Uterus (tissue), 4 donors: ENCODE data around the gene CBARP. TPM values are rescaled to one million over a fixed set of nuclear protein-coding genes. Genes with fewer than 3 reads are reported as not detected.

Source experiments
- DNase-seq, 2 donors: peaks; one replicate each; pipeline ENCODE4 v3.0.0-alpha.2; 2019 to 2020
- H3K27ac ChIP-seq, 2 donors: fragments of 200-600 bp; sonication (generic); 1 replicate in 1 of 2; 2 replicates in 1 of 2; pipeline ENCODE4 v1.5.1; 2016 to 2018
- H3K27me3 ChIP-seq, 2 donors: fragments of 200-600 bp; sonication (generic); one replicate each; pipeline ENCODE4 v1.5.1; 2018 to 2019; ENCODE audit warnings: control low read depth in 1 of 2
- H3K36me3 ChIP-seq, 2 donors: fragments of 200-600 bp; sonication (generic); one replicate each; pipeline ENCODE4 v1.5.1; 2019; ENCODE audit warnings: control low read depth in 1 of 2
- H3K4me1 ChIP-seq, 2 donors: fragments of 200-600 bp; sonication (generic); one replicate each; pipeline ENCODE4 v1.5.1; 2018 to 2019; ENCODE audit warnings: control low read depth in 1 of 2
- H3K4me3 ChIP-seq, 2 donors: fragments of 200-600 bp; sonication (generic); 1 replicate in 1 of 2; 2 replicates in 1 of 2; pipeline ENCODE4 v1.5.1; 2018 to 2019; ENCODE audit warnings: mild to moderate bottlenecking in 1 of 2
- H3K9me3 ChIP-seq, 2 donors: fragments of 200-600 bp; sonication (generic); one replicate each; pipeline ENCODE4 v1.5.1; 2019; ENCODE audit warnings: control low read depth in 1 of 2
- POLR2A ChIP-seq, 2 donors: fragments of 450-650 bp; IDR thresholded peaks; one replicate each; pipeline ENCODE4 v1.6.1; 2016; ENCODE audit warnings: antibody characterized with exemption in 2 of 2, mild to moderate bottlenecking in 1 of 2, moderate library complexity in 1 of 2
- intact Hi-C: fragments of 100-400 bp; cut with DNase I; formaldehyde crosslinking; loops from one replicate; pipeline ENCODE4 v1.15.1; 2023; ENCODE audit warnings: low total_unique reads
- total RNA-seq, 4 donors: library from RNA; depleted of rRNA in 3 of 4; stranded (reverse); fragments of >200 nt in 3 of 4; gene quantifications; one replicate each; pipeline versions ENCODE4 v1.1.0 to v1.2.4, GENCODE V29; 2014 to 2023
- TF ChIP-seq, protein P1 (sequence below), 4 experiments: fragments of 200-600 bp in 2 of 4; fragments of 450-650 bp in 2 of 4; sonication (generic) in 2 of 4; IDR thresholded peaks; one replicate each; pipeline ENCODE4 v1.5.1; 2016 to 2019; ENCODE audit warnings: antibody characterized with exemption in 4 of 4, mild to moderate bottlenecking in 2 of 4, moderate library complexity in 1 of 4
- donor health status: DM: yes; HTN: yes; CAD: no.

CBARP gene
- total RNA-seq, 4 donors from 2014 or later: 0.26 to 1.5 (median 1.0) TPM; not detected in 1

GRCh38 chr19:1234955-1235380 is 2.8 kb downstream of the CBARP start:
- Histone ChIP-seq H3K36me3 (no peaks in the 10 kb centered on the region), H3K27ac (no peak overlapping the region), H3K4me3 (no peak overlapping the region), H3K27me3 (peaks cover 0 to 8% of the 10 kb centered on the region in 2 donors), H3K4me1 (peaks cover 0 to 16% of the 10 kb centered on the region in 2 donors), H3K9me3 (no peaks in the 10 kb centered on the region)
- no peak for DNase-seq
- intact Hi-C loops: no loop called here
- TF ChIP-seq, protein P1, sequence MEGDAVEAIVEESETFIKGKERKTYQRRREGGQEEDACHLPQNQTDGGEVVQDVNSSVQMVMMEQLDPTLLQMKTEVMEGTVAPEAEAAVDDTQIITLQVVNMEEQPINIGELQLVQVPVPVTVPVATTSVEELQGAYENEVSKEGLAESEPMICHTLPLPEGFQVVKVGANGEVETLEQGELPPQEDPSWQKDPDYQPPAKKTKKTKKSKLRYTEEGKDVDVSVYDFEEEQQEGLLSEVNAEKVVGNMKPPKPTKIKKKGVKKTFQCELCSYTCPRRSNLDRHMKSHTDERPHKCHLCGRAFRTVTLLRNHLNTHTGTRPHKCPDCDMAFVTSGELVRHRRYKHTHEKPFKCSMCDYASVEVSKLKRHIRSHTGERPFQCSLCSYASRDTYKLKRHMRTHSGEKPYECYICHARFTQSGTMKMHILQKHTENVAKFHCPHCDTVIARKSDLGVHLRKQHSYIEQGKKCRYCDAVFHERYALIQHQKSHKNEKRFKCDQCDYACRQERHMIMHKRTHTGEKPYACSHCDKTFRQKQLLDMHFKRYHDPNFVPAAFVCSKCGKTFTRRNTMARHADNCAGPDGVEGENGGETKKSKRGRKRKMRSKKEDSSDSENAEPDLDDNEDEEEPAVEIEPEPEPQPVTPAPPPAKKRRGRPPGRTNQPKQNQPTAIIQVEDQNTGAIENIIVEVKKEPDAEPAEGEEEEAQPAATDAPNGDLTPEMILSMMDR (IDR thresholded peaks at IDR 0.05): no peak
- no peak for TF ChIP-seq POLR2A (IDR thresholded peaks at IDR 0.05)

DNA sequence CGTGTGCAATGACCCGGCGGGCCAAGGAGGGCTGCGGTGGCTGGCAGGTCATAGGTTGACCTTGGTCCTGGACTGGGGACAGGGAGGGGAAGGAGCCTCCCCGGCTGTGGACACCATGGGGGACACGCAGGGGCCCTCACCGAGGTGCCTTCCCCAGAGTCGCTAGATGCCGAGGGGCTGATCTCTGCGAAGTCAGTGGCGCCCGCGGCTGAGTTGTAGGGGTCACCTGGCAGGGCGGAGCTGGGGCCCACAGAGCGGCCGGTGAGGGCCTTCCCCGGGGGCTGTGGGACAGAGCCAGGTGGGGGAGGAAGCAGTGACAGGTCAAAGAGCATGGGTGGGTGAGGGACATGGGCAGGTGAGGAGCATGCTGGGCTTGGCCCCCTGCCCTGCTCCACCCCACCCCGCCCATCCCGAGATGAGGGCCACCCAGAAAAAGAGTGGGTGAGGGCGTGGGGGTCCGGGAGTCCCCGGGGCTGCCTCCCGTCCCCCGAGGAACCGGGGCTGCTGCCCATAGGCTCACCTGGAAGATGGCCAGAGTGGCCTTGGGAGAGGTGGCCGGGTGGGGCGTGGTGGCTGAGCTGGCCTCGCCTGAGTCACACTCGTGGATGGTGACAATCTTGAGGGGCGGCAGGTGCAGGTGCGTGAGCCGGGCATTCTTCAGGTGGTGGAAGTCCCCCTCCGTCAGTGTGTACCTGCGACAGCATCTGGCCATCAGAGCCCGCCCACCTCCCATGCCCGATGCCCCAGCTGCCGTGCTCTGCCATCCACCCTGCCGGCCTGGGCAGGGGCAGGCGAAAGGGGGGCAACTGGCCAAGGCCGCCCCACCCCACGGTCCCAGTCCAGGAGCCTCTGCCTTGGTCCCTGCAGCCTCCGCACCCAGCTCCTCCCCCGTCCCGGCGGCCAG is 3.5 kb downstream of the CBARP start:
- peaks cover 0 to 16% of the 10 kb centered on the region in 2 donors for H3K4me1 ChIP-seq
- no peak overlapping the region for H3K27ac ChIP-seq
- H3K36me3 ChIP-seq: no peaks in the 10 kb centered on the region
- TF ChIP-seq, protein P1 (IDR thresholded peaks at IDR 0.05): no peak
- TF ChIP-seq POLR2A (IDR thresholded peaks at IDR 0.05): no peak
- H3K9me3 ChIP-seq: no peaks in the 10 kb centered on the region
- H3K4me3 ChIP-seq: no peak overlapping the region
- intact Hi-C loops: no loop called here
- no peak for DNase-seq
- H3K27me3 ChIP-seq: peaks cover 0 to 8% of the 10 kb centered on the region in 2 donors

DNA sequence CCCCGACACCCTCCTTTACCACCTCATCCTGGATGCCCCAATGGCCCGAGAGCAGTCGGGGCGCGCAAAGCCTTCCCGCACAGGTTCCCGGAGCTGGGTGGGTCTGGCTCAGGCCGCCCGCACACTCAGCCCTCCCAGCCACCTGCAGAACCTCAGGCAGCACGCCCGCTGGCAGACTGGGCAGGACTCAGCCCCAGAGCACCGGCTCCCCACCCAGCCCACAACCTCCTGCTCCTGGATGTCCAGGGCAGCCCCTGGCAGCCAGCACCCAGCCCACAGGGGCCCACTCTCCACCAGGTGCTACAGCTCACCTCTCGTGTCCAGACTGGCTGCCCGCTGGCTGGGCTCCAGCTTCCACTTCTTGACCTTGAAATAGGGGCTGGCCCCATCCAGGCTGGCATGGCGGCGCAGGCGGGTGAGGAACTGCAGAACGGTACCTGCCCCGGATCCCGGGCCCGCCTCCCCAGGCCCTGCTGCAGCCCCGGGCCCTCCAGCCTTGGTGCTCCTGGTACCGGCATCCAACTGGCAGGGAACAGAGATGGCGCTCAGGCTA is 4.6 kb downstream of the CBARP start:
- Histone ChIP-seq H3K4me1 (peaks cover 0 to 16% of the 10 kb centered on the region in 2 donors), H3K27me3 (peaks cover 0 to 8% of the 10 kb centered on the region in 2 donors), H3K4me3 (no peak overlapping the region), H3K27ac (no peak overlapping the region), H3K9me3 (no peaks in the 10 kb centered on the region), H3K36me3 (no peaks in the 10 kb centered on the region)
- intact Hi-C loops: no loop called here
- TF ChIP-seq, protein P1 (IDR thresholded peaks at IDR 0.05): no peak
- no peak for TF ChIP-seq POLR2A (IDR thresholded peaks at IDR 0.05)
- DNase-seq: no peak

DNA sequence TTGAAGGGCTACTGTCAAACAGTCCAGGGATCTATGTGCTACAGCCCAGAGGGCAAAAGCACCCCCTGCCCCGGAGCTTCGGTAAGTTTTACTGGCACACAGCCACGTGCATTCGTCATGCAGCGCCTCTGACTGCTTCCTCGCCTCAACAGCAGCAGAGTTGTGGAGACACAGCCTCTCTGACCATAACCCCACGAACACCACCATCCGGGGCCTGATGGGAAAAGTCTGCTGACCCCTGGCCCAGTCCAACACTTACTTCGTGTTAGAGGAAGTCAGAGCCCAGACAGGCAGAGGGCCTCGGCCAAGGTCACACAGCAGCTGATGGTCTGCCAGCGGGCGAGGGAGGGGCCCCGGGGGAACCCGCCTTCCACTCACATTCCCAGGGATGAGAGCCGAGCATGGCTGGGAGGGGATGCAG is 5.1 kb downstream of the CBARP start:
- no peak overlapping the region for H3K27ac ChIP-seq

More for the DNA sequence above, 5.1 kb downstream of the CBARP start:
- Histone ChIP-seq H3K4me3 (no peak overlapping the region), H3K4me1 (peaks cover 0 to 16% of the 10 kb centered on the region in 2 donors), H3K27me3 (peaks cover 0 to 8% of the 10 kb centered on the region in 2 donors), H3K36me3 (no peaks in the 10 kb centered on the region), H3K9me3 (no peaks in the 10 kb centered on the region)
- TF ChIP-seq POLR2A (IDR thresholded peaks at IDR 0.05): no peak
- TF ChIP-seq, protein P1 (IDR thresholded peaks at IDR 0.05): no peak
- DNase-seq: peak; percentile 45 to 62
- intact Hi-C loops: no loop called here
